ENCODE data around the gene F8.

Gene F8

GRCh38 chrX:155022585-155022984 lies at the start of gene F8:
Gene F8 (minus strand): TSS chrX:155022723. CDS start chrX:155022552, 171 bp downstream.
- H3K27ac ChIP-seq = no peak within 1 kb of the TSS
- no peak for TF ChIP-seq ZFX (IDR thresholded peaks at IDR 0.05)
- TF ChIP-seq, protein P1, sequence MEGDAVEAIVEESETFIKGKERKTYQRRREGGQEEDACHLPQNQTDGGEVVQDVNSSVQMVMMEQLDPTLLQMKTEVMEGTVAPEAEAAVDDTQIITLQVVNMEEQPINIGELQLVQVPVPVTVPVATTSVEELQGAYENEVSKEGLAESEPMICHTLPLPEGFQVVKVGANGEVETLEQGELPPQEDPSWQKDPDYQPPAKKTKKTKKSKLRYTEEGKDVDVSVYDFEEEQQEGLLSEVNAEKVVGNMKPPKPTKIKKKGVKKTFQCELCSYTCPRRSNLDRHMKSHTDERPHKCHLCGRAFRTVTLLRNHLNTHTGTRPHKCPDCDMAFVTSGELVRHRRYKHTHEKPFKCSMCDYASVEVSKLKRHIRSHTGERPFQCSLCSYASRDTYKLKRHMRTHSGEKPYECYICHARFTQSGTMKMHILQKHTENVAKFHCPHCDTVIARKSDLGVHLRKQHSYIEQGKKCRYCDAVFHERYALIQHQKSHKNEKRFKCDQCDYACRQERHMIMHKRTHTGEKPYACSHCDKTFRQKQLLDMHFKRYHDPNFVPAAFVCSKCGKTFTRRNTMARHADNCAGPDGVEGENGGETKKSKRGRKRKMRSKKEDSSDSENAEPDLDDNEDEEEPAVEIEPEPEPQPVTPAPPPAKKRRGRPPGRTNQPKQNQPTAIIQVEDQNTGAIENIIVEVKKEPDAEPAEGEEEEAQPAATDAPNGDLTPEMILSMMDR (conservative IDR thresholded peaks at IDR 0.05) = no peak

GRCh38 chrX:155071694-155072280 lies 49.3 kb upstream of the F8 start:
- TF ChIP-seq, protein P1 (conservative IDR thresholded peaks at IDR 0.05) = no peak
- no peak; the same call in 1 of the 2 replicates for TF ChIP-seq ZFX (IDR thresholded peaks at IDR 0.05)

GRCh38 chrX:155070975-155071693 lies 48.6 kb upstream of the F8 start, which contains the start of the genes BRCC3, CMC4 and MTCP1:
Gene BRCC3 (plus strand): TSS chrX:155071508. CDS start chrX:155071528, 20 bp downstream.
Gene CMC4 (minus strand): TSS chrX:155071136. CDS start chrX:155064023, 7,113 bp downstream.
Gene MTCP1 (minus strand): TSS chrX:155071136. CDS start chrX:155066010, 5,126 bp downstream.
- peak within 1 kb of the TSS; percentile 94 for H3K27ac ChIP-seq
- TF ChIP-seq ZFX (IDR thresholded peaks at IDR 0.05) = no peak
- TF ChIP-seq, protein P1 (conservative IDR thresholded peaks at IDR 0.05) = no peak

More at GRCh38 chrX:155071694-155072280, 49.3 kb upstream of the F8 start:
- peak overlapping the region; percentile 94 for H3K27ac ChIP-seq

DNA sequence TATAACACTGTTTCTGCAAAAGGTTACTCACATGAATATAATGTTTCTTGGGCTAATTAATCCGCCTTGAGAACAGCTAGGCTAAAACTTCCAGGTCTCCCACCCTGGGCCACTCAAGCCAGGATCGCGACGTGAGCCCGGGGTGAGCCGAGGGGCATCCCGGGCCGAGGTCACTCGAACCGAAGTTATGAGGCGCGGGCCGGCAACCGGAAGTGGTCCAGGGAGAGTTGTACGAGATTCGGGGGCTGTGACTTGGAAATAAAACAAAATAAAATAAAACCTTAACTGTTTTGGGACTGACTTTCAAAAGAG lies 48.1 kb upstream of the F8 start:
- TF ChIP-seq ZFX (IDR thresholded peaks at IDR 0.05) = peak; percentile 44
- TF ChIP-seq, protein P1 (conservative IDR thresholded peaks at IDR 0.05) = no peak
- peak overlapping the region; percentile 94 for H3K27ac ChIP-seq

DNA sequence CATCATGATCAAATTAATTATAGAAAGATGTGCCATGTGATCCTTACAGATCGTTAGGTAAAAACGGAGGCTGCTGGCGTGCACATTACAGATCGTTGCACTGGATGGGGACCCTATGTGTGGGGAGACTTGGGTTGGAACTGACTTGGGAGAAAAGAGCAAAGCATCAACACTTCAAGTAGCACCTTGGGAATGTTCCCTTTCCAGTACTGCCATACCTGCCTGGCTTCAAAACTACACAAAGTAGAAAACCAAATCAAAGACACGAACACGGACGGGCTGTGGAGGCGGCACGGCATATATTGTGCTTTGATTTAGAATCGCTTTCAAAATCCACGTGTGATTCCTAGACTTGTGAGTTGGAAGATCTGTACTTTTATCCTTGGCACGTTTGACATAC lies 47.5 kb upstream of the F8 start:
- TF ChIP-seq, protein P1 (conservative IDR thresholded peaks at IDR 0.05) = no peak
- no peak for TF ChIP-seq ZFX (IDR thresholded peaks at IDR 0.05)
- peak overlapping the region; percentile 94; the same call in 1 of the 2 replicates for H3K27ac ChIP-seq

DNA sequence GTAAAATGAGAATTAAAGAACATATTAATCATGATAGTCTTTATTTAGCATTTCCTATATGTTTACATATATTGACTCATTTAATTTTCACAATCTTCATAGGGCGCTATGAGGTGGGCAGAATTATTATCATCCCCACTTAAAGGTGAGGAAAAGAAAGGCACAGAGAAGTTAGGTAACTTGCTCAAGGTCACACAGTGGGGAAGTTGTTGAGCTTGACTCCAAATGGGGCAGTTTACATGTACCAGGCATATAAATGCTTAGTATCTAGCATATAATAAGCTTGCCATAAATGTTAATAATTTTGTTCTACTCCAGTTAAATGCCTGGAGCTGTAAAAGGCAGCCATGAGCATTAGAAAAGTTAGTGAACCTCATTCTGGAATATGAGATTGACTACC lies 46.9 kb upstream of the F8 start:
- H3K27ac ChIP-seq = no peak overlapping the region
- TF ChIP-seq, protein P1 (conservative IDR thresholded peaks at IDR 0.05) = no peak
- no peak for TF ChIP-seq ZFX (IDR thresholded peaks at IDR 0.05)

- no peak for TF ChIP-seq ZFX (IDR thresholded peaks at IDR 0.05)
- TF ChIP-seq, protein P1 (conservative IDR thresholded peaks at IDR 0.05) = no peak
- no peak overlapping the region for H3K27ac ChIP-seq
Measured at GRCh38 chrX:155068165-155068564, 45.6 kb upstream of the F8 start.
